Loucy (cell line): ENCODE measurements around the gene FHIT.

Source experiments
- H2AFZ ChIP-seq: fragments of 200-600 bp; sonication (generic); 2 replicates; pipeline ENCODE4 v1.6.0; 2016; ENCODE audit warnings: antibody characterized with exemption, mild to moderate bottlenecking, low read length, moderate library complexity
- H3F3A ChIP-seq: fragments of 200-600 bp; 2 replicates; pipeline ENCODE4 v1.6.0; 2016; ENCODE audit warnings: antibody characterized with exemption, low read depth, mild to moderate bottlenecking
- H3K27me3 ChIP-seq: fragments of 200-600 bp; sonication (generic); 2 replicates; pipeline ENCODE4 v1.6.1; 2014; ENCODE audit warnings: low read length, mild to moderate bottlenecking; ENCODE audit not compliant: insufficient read depth, poor library complexity, severe bottlenecking
- H3K36me3 ChIP-seq: fragments of 200-600 bp; sonication (generic); 2 replicates; pipeline ENCODE4 v1.6.1; 2016; ENCODE audit warnings: low read length; ENCODE audit not compliant: insufficient read depth
- H3K4me1 ChIP-seq: fragments of 200-600 bp; sonication (generic); 2 replicates; pipeline ENCODE4 v1.5.1; 2014; ENCODE audit warnings: low read length, mild to moderate bottlenecking; ENCODE audit not compliant: insufficient read depth, poor library complexity, severe bottlenecking
- H3K4me2 ChIP-seq: fragments of 200-600 bp; sonication (generic); 2 replicates; pipeline ENCODE4 v1.6.0; 2014; ENCODE audit warnings: antibody characterized with exemption, low read length, low read depth, mild to moderate bottlenecking; ENCODE audit not compliant: poor library complexity, severe bottlenecking
- H3K4me3 ChIP-seq: fragments of 200-600 bp; sonication (generic); 2 replicates; pipeline ENCODE4 v1.5.1; 2014; ENCODE audit warnings: low read length, mild to moderate bottlenecking, mixed read lengths; ENCODE audit not compliant: poor library complexity, severe bottlenecking
- H3K79me2 ChIP-seq: fragments of 200-600 bp; sonication (generic); 2 replicates; pipeline ENCODE4 v1.6.1; 2014; ENCODE audit warnings: low read length; ENCODE audit not compliant: insufficient read depth
- H3K9ac ChIP-seq: fragments of 200-600 bp; sonication (generic); 2 replicates; pipeline ENCODE4 v1.6.0; 2014; ENCODE audit warnings: mild to moderate bottlenecking, low read depth, low read length, moderate library complexity; ENCODE audit not compliant: poor library complexity, severe bottlenecking
- H3K9me2 ChIP-seq: fragments of 200-600 bp; sonication (generic); replicated peaks from 2 replicates; pipeline ENCODE4 v1.6.1; 2016; ENCODE audit warnings: low read depth, low read length, mixed read lengths
- H3K9me3 ChIP-seq: fragments of 200-600 bp; sonication (generic); 2 replicates; pipeline ENCODE4 v1.6.1; 2014; ENCODE audit warnings: mild to moderate bottlenecking, antibody characterized with exemption, low read length, low read depth; ENCODE audit not compliant: insufficient read depth
- H4K20me1 ChIP-seq: fragments of 200-600 bp; sonication (generic); 2 replicates; pipeline ENCODE4 v1.6.0; 2014; ENCODE audit warnings: antibody characterized with exemption, low read length, mild to moderate bottlenecking; ENCODE audit not compliant: insufficient read depth, poor library complexity, severe bottlenecking
- CTCF ChIP-seq: fragments of 200-600 bp; sonication (generic); conservative IDR thresholded peaks from 2 replicates; pipeline ENCODE4 v1.5.1; 2014; ENCODE audit warnings: mild to moderate bottlenecking, antibody characterized with exemption, low read length
- EZH2phosphoT487 ChIP-seq: fragments of 200-600 bp; IDR thresholded peaks from 2 replicates; pipeline ENCODE4 v1.6.1; 2018; ENCODE audit warnings: antibody characterized with exemption, mild to moderate bottlenecking, moderate library complexity, borderline replicate concordance

The FHIT gene

GRCh38 chr3:60812502-60812901 lies 438.8 kb downstream of the FHIT start:
- no peaks in the 10 kb centered on the region for H3K36me3 ChIP-seq
- H4K20me1 ChIP-seq: no peaks in the 10 kb centered on the region
- H3F3A ChIP-seq: no peaks in the 10 kb centered on the region
- no peak overlapping the region for H3K4me3 ChIP-seq
- no peaks in the 10 kb centered on the region for H3K27me3 ChIP-seq
- H3K9ac ChIP-seq: no peak overlapping the region
- TF ChIP-seq EZH2phosphoT487 (no peak), CTCF (no peak)
- no peak overlapping the region for H2AFZ ChIP-seq
- no peaks in the 10 kb centered on the region for H3K9me3 ChIP-seq
- H3K4me1 ChIP-seq: no peaks in the 10 kb centered on the region
- H3K4me2 ChIP-seq: no peak overlapping the region
- H3K79me2 ChIP-seq: no peaks in the 10 kb centered on the region
- H3K9me2 ChIP-seq: no peaks in the 10 kb centered on the region

DNA sequence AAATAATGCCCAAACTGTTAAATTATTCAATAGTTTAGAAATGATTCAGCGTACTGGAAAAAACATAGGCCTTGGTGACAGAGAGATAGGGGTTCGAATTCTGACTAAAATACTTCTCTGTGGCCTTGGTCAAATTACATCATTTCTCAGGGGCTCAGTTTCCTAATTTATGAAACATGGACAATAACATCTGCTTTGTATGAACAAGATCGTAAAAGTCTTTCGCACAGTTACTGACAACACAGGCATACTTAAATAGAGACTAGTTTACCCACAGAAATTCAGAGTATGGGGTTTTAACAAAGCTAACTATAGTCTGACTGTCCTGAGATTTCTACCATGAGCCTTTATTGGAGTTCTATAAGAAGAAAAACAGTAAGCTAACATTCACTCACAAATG lies 440.4 kb downstream of the FHIT start:
- Histone ChIP-seq H3K79me2 (no peaks in the 10 kb centered on the region), H3K9ac (no peak overlapping the region), H3F3A (no peaks in the 10 kb centered on the region), H3K27me3 (no peaks in the 10 kb centered on the region), H3K9me3 (no peaks in the 10 kb centered on the region), H3K4me1 (no peaks in the 10 kb centered on the region), H3K9me2 (no peaks in the 10 kb centered on the region), H3K4me3 (no peak overlapping the region), H4K20me1 (no peaks in the 10 kb centered on the region), H2AFZ (no peak overlapping the region), H3K36me3 (no peaks in the 10 kb centered on the region), H3K4me2 (no peak overlapping the region)
- no peak for TF ChIP-seq CTCF
- TF ChIP-seq EZH2phosphoT487: no peak

GRCh38 chr3:60809857-60810610 lies 441.2 kb downstream of the FHIT start:
- Histone ChIP-seq H3K4me1 (no peaks in the 10 kb centered on the region), H3K4me2 (no peak overlapping the region), H2AFZ (no peak overlapping the region), H3K36me3 (no peaks in the 10 kb centered on the region), H3K79me2 (no peaks in the 10 kb centered on the region), H3K9me2 (no peaks in the 10 kb centered on the region), H3K27me3 (no peaks in the 10 kb centered on the region), H3K9me3 (no peaks in the 10 kb centered on the region), H3F3A (no peaks in the 10 kb centered on the region), H3K9ac (no peak overlapping the region), H4K20me1 (no peaks in the 10 kb centered on the region), H3K4me3 (no peak overlapping the region)
- TF ChIP-seq EZH2phosphoT487 (no peak), CTCF (no peak)
